CD8-positive, alpha-beta memory T cell (primary cell): Measurements from ENCODE around the gene ALG13. TPM values are rescaled to one million over a fixed set of nuclear protein-coding genes. Genes with fewer than 3 reads are reported as not detected.
A peak's percentile ranks its signal among the peaks of the same experiment; 100 is the strongest.

Experiments
- CTCF ChIA-PET: fragments of 350-600 bp; sonication (Branson Sonifier 250); formaldehyde crosslinking; loops from one replicate; lab custom pipeline; 2021; ENCODE audit warnings: antibody characterized with exemption; lab: Charles Lee
- POLR2A ChIA-PET: fragments of 350-600 bp; sonication (Branson Sonifier 250); formaldehyde crosslinking; loops from one replicate; lab custom pipeline; 2021; ENCODE audit warnings: antibody characterized with exemption; lab: Charles Lee
- DNase-seq, 5 donors: peaks; one replicate each; pipeline versions ENCODE4 v3.0.0 to v3.0.0-alpha.2; 2020 to 2022; ENCODE audit warnings: mixed read lengths in 1 of 5
- H3K27ac ChIP-seq: one replicate; pipeline ENCODE4 v1.7.0; 2013; ENCODE audit warnings: low read depth, mild to moderate bottlenecking, low read length, moderate library complexity
- H3K27me3 ChIP-seq: 2 replicates; pipeline ENCODE4 v1.7.0; 2013; ENCODE audit warnings: low read length, mild to moderate bottlenecking; ENCODE audit not compliant: insufficient read depth, poor library complexity, severe bottlenecking
- H3K36me3 ChIP-seq: 2 replicates; pipeline ENCODE4 v1.7.0; 2013; ENCODE audit warnings: mild to moderate bottlenecking, low read length, moderate library complexity; ENCODE audit not compliant: insufficient read depth
- H3K4me1 ChIP-seq: 2 replicates; pipeline ENCODE4 v1.7.0; 2013; ENCODE audit warnings: mild to moderate bottlenecking, low read length, moderate library complexity; ENCODE audit not compliant: insufficient read depth
- H3K4me3 ChIP-seq: 2 replicates; pipeline ENCODE4 v1.7.0; 2013; ENCODE audit warnings: mild to moderate bottlenecking, low read length
- H3K9me3 ChIP-seq: 2 replicates; pipeline ENCODE4 v1.7.0; 2013; ENCODE audit warnings: mild to moderate bottlenecking, low read length
- H3K27ac Mint-ChIP-seq, 8 donors: one replicate each; pipeline ENCODE4 v1.8.0; 2020 to 2021; ENCODE audit warnings: mixed read lengths in 8 of 8, mild to moderate bottlenecking in 6 of 8, inconsistent platforms in 3 of 8, moderate library complexity in 3 of 8
- H3K27me3 Mint-ChIP-seq, 2 donors: one replicate each; pipeline ENCODE4 v1.8.0; 2020 to 2021; ENCODE audit warnings: mixed read lengths in 2 of 2, mild to moderate bottlenecking in 1 of 2, moderate library complexity in 1 of 2
- H3K36me3 Mint-ChIP-seq, 3 donors: one replicate each; pipeline ENCODE4 v1.8.0; 2020 to 2021; ENCODE audit warnings: mixed read lengths in 3 of 3, inconsistent platforms in 1 of 3, mild to moderate bottlenecking in 1 of 3
- H3K4me1 Mint-ChIP-seq, 3 donors: one replicate each; pipeline ENCODE4 v1.8.0; 2020 to 2021; ENCODE audit warnings: mixed read lengths in 3 of 3, inconsistent platforms in 1 of 3, mild to moderate bottlenecking in 1 of 3
- H3K4me3 Mint-ChIP-seq, 7 donors: one replicate each; pipeline ENCODE4 v1.8.0; 2020 to 2021; ENCODE audit warnings: mixed read lengths in 7 of 7, mild to moderate bottlenecking in 6 of 7, moderate library complexity in 4 of 7, inconsistent platforms in 2 of 7
- H3K9me3 Mint-ChIP-seq, 5 donors: one replicate each; pipeline ENCODE4 v1.8.0; 2020 to 2022; ENCODE audit warnings: mixed read lengths in 5 of 5, mild to moderate bottlenecking in 3 of 5, moderate library complexity in 2 of 5, inconsistent platforms in 1 of 5
- polyA plus RNA-seq: library from polyadenylated mRNA; unstranded; fragments of 300-500 nt; fragmentation: Illumina TruSeq; gene quantifications from one replicate; pipeline ENCODE4 v1.2.3, GENCODE V29; 2021
- total RNA-seq, 2 experiments: library from RNA; stranded (reverse); gene quantifications; one replicate each; pipeline ENCODE4 v1.2.3, GENCODE V29; 2021

The ALG13 gene
- total and polyA plus RNA-seq, 3 experiments from 2014 or later: 49.9 to 55.4 (median 52.6) TPM

DNA sequence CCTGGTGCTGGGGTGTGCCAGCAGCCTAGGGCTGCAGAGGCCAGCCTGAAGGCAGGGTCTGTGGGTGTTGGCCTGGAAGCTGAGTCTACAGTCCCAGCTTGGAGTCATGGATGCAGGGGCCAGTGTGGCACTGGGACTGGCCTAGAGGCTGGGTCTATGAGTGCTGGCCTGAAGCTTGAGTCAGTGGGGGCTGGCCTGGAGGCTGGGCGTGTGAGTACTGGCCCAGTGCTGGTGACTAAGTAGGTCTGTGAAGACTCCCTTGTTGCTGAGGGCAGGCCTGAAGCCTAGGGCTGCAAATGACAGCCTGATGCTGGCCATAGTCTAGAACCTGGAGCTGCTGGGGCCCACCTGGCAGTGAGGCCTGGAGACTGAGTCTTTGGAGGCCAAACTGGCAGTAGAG lies 31.3 kb upstream of the ALG13 start:
- H3K27me3 Mint-ChIP-seq: peaks cover 3 to 4% of the 10 kb centered on the region in 2 donors
- H3K9me3 ChIP-seq: no peaks in the 10 kb centered on the region
- no peak overlapping the region for H3K4me3 ChIP-seq
- no peaks in the 10 kb centered on the region for H3K36me3 ChIP-seq
- CTCF ChIA-PET: no interaction called here
- no peaks in the 10 kb centered on the region for H3K36me3 Mint-ChIP-seq
- H3K27ac Mint-ChIP-seq: no peak overlapping the region
- H3K27me3 ChIP-seq: no peaks in the 10 kb centered on the region
- peaks cover 0 to 9% (median 5%) of the 10 kb centered on the region in 5 donors for H3K9me3 Mint-ChIP-seq
- no peak for DNase-seq
- no peaks in the 10 kb centered on the region for H3K4me1 Mint-ChIP-seq
- POLR2A ChIA-PET: no interaction called here
- H3K4me3 Mint-ChIP-seq: no peak overlapping the region
- H3K4me1 ChIP-seq: no peaks in the 10 kb centered on the region
- no peak overlapping the region for H3K27ac ChIP-seq

DNA sequence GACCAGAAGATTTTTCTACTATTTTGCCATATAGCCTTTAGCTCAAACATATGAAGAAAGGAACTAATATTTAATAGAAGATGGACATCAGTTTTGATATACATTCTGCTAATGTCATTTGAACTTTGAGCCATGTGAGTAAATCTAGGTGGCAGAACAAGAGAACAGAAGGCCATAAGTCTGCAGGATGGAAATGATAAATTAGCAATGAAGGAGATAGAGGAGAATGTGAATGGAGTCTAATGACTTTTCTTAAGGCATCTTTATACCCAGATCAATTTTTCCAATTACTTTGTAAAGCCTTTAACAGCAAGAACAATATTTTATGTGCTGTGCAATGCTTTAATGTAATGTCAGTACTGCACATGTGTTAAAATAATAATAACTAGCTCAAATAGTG lies 30.1 kb upstream of the ALG13 start:
- CTCF ChIA-PET: no interaction called here
- H3K27me3 Mint-ChIP-seq: peaks cover 3 to 4% of the 10 kb centered on the region in 2 donors

DNA sequence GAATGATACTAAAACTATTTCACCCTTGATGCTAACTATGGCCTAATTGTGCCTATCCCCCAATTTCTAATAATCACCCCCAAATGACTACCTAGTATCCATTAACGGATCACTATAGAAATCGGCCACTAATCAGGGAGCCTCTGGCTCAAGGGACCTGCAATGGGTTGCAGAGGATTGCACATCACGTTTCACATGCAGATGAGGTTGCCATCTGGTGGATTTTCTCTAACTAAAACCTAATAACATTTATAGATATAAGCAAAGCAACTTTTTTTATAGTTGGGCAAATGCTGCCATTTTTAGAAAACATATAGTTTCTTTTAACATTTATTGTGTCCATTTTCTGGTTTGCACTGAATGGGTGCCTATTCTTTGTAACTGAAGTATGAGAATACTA lies 28.3 kb upstream of the ALG13 start:
- no peaks in the 10 kb centered on the region for H3K36me3 Mint-ChIP-seq
- Histone ChIP-seq H3K27me3 (no peaks in the 10 kb centered on the region), H3K27ac (no peak overlapping the region), H3K4me3 (no peak overlapping the region), H3K9me3 (no peaks in the 10 kb centered on the region), H3K4me1 (no peaks in the 10 kb centered on the region), H3K36me3 (no peaks in the 10 kb centered on the region)
- no peak for DNase-seq
- no peak overlapping the region for H3K4me3 Mint-ChIP-seq
- no peaks in the 10 kb centered on the region for H3K4me1 Mint-ChIP-seq
- H3K27me3 Mint-ChIP-seq: peaks cover 3 to 6% of the 10 kb centered on the region in 2 donors
- ChIA-PET POLR2A (no interaction called here), CTCF (no interaction called here)
- H3K27ac Mint-ChIP-seq: no peak overlapping the region
- H3K9me3 Mint-ChIP-seq: peaks cover 0 to 9% (median 5%) of the 10 kb centered on the region in 5 donors

More for the DNA sequence above, 30.1 kb upstream of the ALG13 start:
- no peak overlapping the region for H3K27ac ChIP-seq
- H3K4me3 ChIP-seq: no peak overlapping the region
- H3K27me3 ChIP-seq: no peaks in the 10 kb centered on the region
- POLR2A ChIA-PET: no interaction called here
- no peaks in the 10 kb centered on the region for H3K36me3 ChIP-seq
- H3K9me3 ChIP-seq: no peaks in the 10 kb centered on the region
- DNase-seq: no peak
- no peaks in the 10 kb centered on the region for H3K4me1 ChIP-seq
- H3K27ac Mint-ChIP-seq: no peak overlapping the region
- H3K4me3 Mint-ChIP-seq: no peak overlapping the region
- H3K4me1 Mint-ChIP-seq: no peaks in the 10 kb centered on the region
- peaks cover 0 to 9% (median 5%) of the 10 kb centered on the region in 5 donors for H3K9me3 Mint-ChIP-seq
- no peaks in the 10 kb centered on the region for H3K36me3 Mint-ChIP-seq

DNA sequence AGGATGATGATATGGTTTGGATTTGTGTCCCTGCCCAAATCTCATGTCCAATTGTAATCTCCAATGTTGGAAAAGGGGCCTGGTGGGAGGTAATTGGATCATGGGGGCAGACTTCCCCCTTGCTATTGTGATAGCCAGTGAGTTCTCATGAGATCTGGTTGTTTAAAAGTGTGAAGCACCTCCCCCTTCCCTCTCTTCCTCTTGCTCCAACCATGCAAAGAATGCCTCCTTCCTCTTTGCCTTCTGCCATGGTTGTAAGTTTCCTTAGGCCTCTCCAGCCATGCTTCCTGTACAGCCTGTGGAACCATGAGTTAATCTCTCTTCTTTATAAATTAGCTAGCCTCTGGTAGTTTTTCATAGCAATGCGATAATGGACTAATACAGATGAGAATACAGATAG lies 19.7 kb upstream of the ALG13 start:
- Histone ChIP-seq H3K27me3 (no peaks in the 10 kb centered on the region), H3K4me1 (no peaks in the 10 kb centered on the region), H3K9me3 (no peaks in the 10 kb centered on the region), H3K27ac (no peak overlapping the region), H3K36me3 (no peaks in the 10 kb centered on the region), H3K4me3 (no peak overlapping the region)
- Mint-ChIP-seq H3K4me3 (no peak overlapping the region), H3K9me3 (no peaks in the 10 kb centered on the region), H3K27ac (no peak overlapping the region), H3K4me1 (no peaks in the 10 kb centered on the region), H3K36me3 (no peaks in the 10 kb centered on the region), H3K27me3 (peaks cover 0 to 7% of the 10 kb centered on the region in 2 donors)
- ChIA-PET CTCF (no interaction called here), POLR2A (no interaction called here)
- DNase-seq: no peak

DNA sequence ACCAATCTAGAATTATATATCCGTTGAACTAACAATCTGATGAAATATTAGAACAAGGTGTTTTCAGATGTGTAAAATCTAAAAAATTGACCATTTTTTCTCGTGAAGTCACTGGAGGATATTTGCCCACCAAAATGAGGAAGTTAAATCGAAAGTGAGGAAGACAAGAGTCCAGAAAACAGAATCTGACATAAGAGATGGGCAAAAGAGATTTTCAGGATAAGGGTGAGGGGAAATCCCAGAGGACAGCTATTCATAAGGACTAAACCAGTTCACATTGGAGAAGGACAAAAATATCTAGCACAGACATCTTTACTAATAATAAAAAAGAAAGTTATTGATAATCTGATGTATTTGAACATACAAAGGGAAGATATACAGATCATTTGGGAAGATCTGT lies 18.7 kb upstream of the ALG13 start:
- H3K27ac Mint-ChIP-seq: no peak overlapping the region
- no peak overlapping the region for H3K4me3 Mint-ChIP-seq
- no peaks in the 10 kb centered on the region for H3K4me1 ChIP-seq
- no peak for DNase-seq
- ChIA-PET POLR2A (no interaction called here), CTCF (no interaction called here)
- H3K27ac ChIP-seq: no peak overlapping the region
- no peak overlapping the region for H3K4me3 ChIP-seq
- no peaks in the 10 kb centered on the region for H3K4me1 Mint-ChIP-seq
- no peaks in the 10 kb centered on the region for H3K36me3 ChIP-seq
- no peaks in the 10 kb centered on the region for H3K27me3 ChIP-seq
- H3K9me3 Mint-ChIP-seq: no peaks in the 10 kb centered on the region
- no peaks in the 10 kb centered on the region for H3K9me3 ChIP-seq
- peaks cover 0 to 5% of the 10 kb centered on the region in 2 donors for H3K27me3 Mint-ChIP-seq
- no peaks in the 10 kb centered on the region for H3K36me3 Mint-ChIP-seq

DNA sequence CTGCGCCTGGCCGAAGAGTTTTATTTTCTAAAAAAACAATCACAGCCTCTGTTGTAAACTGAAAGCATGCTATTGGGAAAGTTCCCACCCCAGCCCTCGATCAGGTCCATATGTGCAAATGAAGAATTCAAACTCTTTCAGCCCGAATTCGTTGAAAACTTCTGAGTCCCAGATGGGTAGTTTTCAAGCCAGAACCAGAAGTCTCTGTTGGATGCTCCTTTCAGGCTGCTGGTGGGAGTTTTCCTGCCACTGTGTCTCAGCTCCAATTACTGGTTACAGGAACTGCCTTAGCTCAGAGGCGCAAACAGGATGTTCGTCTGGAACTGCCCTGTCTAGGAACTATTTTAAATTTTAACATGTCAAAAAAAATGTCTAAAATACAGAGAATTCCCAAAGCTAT lies 9.3 kb upstream of the ALG13 start:
- no peaks in the 10 kb centered on the region for H3K4me1 ChIP-seq
- no peaks in the 10 kb centered on the region for H3K36me3 Mint-ChIP-seq
- no peaks in the 10 kb centered on the region for H3K4me1 Mint-ChIP-seq
- H3K27me3 Mint-ChIP-seq: peaks cover 0 to 2% of the 10 kb centered on the region in 2 donors
- POLR2A ChIA-PET: no interaction called here
- CTCF ChIA-PET: interaction anchor here (1.8 kb wide), 1 partner anchor 10 kb away, joined by 5 read pairs; the partner anchor contains the start of gene ALG13
- H3K36me3 ChIP-seq: no peaks in the 10 kb centered on the region
- no peaks in the 10 kb centered on the region for H3K9me3 Mint-ChIP-seq
- no peak overlapping the region for H3K4me3 ChIP-seq
- no peak overlapping the region for H3K27ac Mint-ChIP-seq
- no peaks in the 10 kb centered on the region for H3K27me3 ChIP-seq
- DNase-seq: no peak
- H3K4me3 Mint-ChIP-seq: no peak overlapping the region
- H3K27ac ChIP-seq: no peak overlapping the region
- no peaks in the 10 kb centered on the region for H3K9me3 ChIP-seq

DNA sequence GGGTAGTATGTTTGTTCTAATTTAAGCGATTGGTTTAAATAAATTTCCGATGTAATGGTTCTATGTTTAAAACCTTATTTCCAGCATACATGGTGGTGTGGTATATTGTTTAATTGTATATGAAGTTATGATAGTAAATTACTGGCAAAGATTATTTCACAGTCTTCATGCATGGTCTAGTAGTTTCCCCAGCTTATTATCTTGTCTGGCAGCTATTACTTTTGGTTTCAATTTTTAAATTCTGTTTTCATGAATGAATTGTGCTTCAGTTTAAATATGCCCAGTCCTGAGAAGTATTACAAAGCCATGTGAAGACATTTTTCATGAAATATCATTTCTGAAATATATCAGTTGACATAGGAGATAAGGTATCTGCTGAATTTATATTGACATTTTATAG lies 6.3 kb downstream of the ALG13 start:
- Histone ChIP-seq H3K4me1 (peaks cover 29% of the 10 kb centered on the region), H3K4me3 (no peak overlapping the region), H3K27ac (no peak overlapping the region), H3K9me3 (no peaks in the 10 kb centered on the region), H3K27me3 (no peaks in the 10 kb centered on the region), H3K36me3 (no peaks in the 10 kb centered on the region)
- Mint-ChIP-seq H3K36me3 (peaks cover 0 to 73% (median 8%) of the 10 kb centered on the region in 3 donors), H3K4me3 (no peak overlapping the region), H3K4me1 (peaks cover 31 to 38% (median 38%) of the 10 kb centered on the region in 3 donors), H3K27ac (peak overlapping the region in 1 of 8 donors; percentile 26), H3K9me3 (no peaks in the 10 kb centered on the region), H3K27me3 (peaks cover 0 to 2% of the 10 kb centered on the region in 2 donors)
- CTCF ChIA-PET: no interaction called here
- no peak for DNase-seq
- POLR2A ChIA-PET: no interaction called here

DNA sequence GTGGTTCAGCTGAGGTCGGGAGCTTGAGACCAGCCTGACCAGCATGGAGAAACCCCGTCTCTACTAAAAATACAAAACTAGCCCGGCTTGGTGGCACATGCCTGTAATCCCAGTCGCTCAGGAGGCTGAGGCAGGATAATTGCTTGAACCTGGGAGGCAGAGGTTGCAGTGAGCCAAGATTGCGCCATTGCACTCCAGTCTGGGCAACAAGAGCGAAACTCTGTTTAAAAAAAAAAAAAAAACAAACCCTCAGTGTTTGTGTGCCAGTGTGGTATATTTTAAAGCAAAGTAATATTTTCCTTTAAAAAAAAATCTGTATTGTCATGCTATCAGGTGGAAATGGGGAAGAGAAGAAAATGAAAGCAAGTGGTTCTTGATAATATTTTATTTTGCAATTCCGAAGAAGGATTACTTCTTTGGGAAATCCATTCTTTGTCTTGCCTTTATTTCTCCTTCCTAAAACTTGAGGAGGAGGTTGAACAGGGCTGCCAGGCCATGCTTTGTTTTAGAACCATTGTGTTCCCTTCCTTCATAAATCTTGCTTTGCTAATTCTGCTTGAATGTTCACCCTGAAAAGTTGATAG lies 14.4 kb downstream of the ALG13 start:
- DNase-seq: no peak
- Mint-ChIP-seq H3K4me3 (no peak overlapping the region), H3K27me3 (no peaks in the 10 kb centered on the region), H3K9me3 (no peaks in the 10 kb centered on the region), H3K36me3 (peaks cover 0 to 21% (median 0%) of the 10 kb centered on the region in 3 donors), H3K4me1 (peaks cover 7 to 16% (median 12%) of the 10 kb centered on the region in 3 donors), H3K27ac (peak overlapping the region in 2 of 8 donors; percentile 24 to 69)
- Histone ChIP-seq H3K27ac (no peak overlapping the region), H3K9me3 (no peaks in the 10 kb centered on the region), H3K4me1 (no peaks in the 10 kb centered on the region), H3K27me3 (no peaks in the 10 kb centered on the region), H3K4me3 (no peak overlapping the region), H3K36me3 (no peaks in the 10 kb centered on the region)
- CTCF ChIA-PET: no interaction called here
- POLR2A ChIA-PET: no interaction called here
